ENCODE measurements around the gene ZBTB5.

- TF ChIP-seq CTCF (IDR thresholded peaks at IDR 0.05; ENCODE audit: low read depth, low read length, missing input control) = no peak
- no peak for TF ChIP-seq REST (IDR thresholded peaks at IDR 0.05)
- no peak for TF ChIP-seq HNF4G (IDR thresholded peaks at IDR 0.05)
- no peak for TF ChIP-seq EGR1 (IDR thresholded peaks at IDR 0.05; ENCODE audit: low read depth in 2 of 2)
- TF ChIP-seq YY1 (IDR thresholded peaks at IDR 0.05) = no peak
- TF ChIP-seq TAF1 (conservative IDR thresholded peaks at IDR 0.05) = no peak
- TF ChIP-seq ATF3 (IDR thresholded peaks at IDR 0.05) = no peak
- no peak for TF ChIP-seq MAX (IDR thresholded peaks at IDR 0.05)
- TF ChIP-seq ZBTB33 (IDR thresholded peaks at IDR 0.05) = no peak
- TF ChIP-seq RAD21 (IDR thresholded peaks at IDR 0.05) = no peak
Observed at GRCh38 chr9:37464006-37464405, 1.2 kb downstream of the ZBTB5 start.

Data from liver (tissue), 3 donors.